Muscle of back (tissue), 13 donors: ENCODE measurements around the gene BANF1. TPM values are rescaled to one million over a fixed set of nuclear protein-coding genes. Genes with fewer than 3 reads are reported as not detected.
A peak's percentile ranks its signal among the peaks of the same experiment; 100 is the strongest.

Source experiments
- DNase-seq, 3 donors: peaks; one replicate each; pipeline versions ENCODE4 v3.0.0 to v3.0.0-alpha.2; 2013
- long read RNA-seq, 9 donors: transcript quantifications; one replicate each; lab custom pipeline, GENCODE V29; 2026
- polyA plus RNA-seq, 10 donors: library from polyadenylated mRNA; unstranded; fragments of 120-200 nt; gene quantifications; one replicate each; pipeline ENCODE4 v1.2.1, GENCODE V29; 2013; ENCODE audit not compliant: insufficient read length in 10 of 10

BANF1 gene
- polyA plus RNA-seq, result 100 to 1,000 TPM; 199 to 250 (median 215) TPM
- long read RNA-seq, donor 1, transcript BANF1-201 (3 exons, 1,155 nt), result major isoform, 117 of 149 reads
- long read RNA-seq, donor 1, partial matches to known transcripts, result 21 of 149 reads
- long read RNA-seq, donor 1, other reads (novel, unspliced or antisense), result 0 of 149 reads
- long read RNA-seq, donor 2, transcript BANF1-202 (3 exons, 946 nt), result minor isoform, 7 of 128 reads
- long read RNA-seq, donor 2, transcript BANF1-201 (3 exons, 1,155 nt), result major isoform, 102 of 128 reads
- long read RNA-seq, donor 2, partial matches to known transcripts, result 14 of 128 reads
- long read RNA-seq, donor 2, other reads (novel, unspliced or antisense), result 0 of 128 reads
- long read RNA-seq, donor 3, result 0 reads
- long read RNA-seq, donor 4, transcript BANF1-202 (3 exons, 946 nt), result minor isoform, 7 of 86 reads
- long read RNA-seq, donor 4, transcript BANF1-201 (3 exons, 1,155 nt), result major isoform, 65 of 86 reads
- long read RNA-seq, donor 4, partial matches to known transcripts, result 9 of 86 reads
- long read RNA-seq, donor 4, other reads (novel, unspliced or antisense), result 0 of 86 reads
- long read RNA-seq, donor 5, transcript BANF1-202 (3 exons, 946 nt), result minor isoform, 9 of 176 reads
- long read RNA-seq, donor 5, transcript BANF1-201 (3 exons, 1,155 nt), result major isoform, 120 of 176 reads
- long read RNA-seq, donor 5, partial matches to known transcripts, result 39 of 176 reads
- long read RNA-seq, donor 5, other reads (novel, unspliced or antisense), result 5 of 176 reads
- long read RNA-seq, donor 6, transcript BANF1-201 (3 exons, 1,155 nt), result major isoform, 121 of 151 reads
- long read RNA-seq, donor 6, transcript BANF1-202 (3 exons, 946 nt), result minor isoform, 11 of 151 reads
- long read RNA-seq, donor 6, partial matches to known transcripts, result 14 of 151 reads
- long read RNA-seq, donor 6, other reads (novel, unspliced or antisense), result 0 of 151 reads
- long read RNA-seq, donor 7, transcript BANF1-202 (3 exons, 946 nt), result minor isoform, 5 of 104 reads
- long read RNA-seq, donor 7, transcript BANF1-201 (3 exons, 1,155 nt), result major isoform, 84 of 104 reads
- long read RNA-seq, donor 7, partial matches to known transcripts, result 12 of 104 reads
- long read RNA-seq, donor 7, other reads (novel, unspliced or antisense), result 0 of 104 reads
- long read RNA-seq, donor 8, transcript BANF1-201 (3 exons, 1,155 nt), result major isoform, 72 of 87 reads
- long read RNA-seq, donor 8, partial matches to known transcripts, result 11 of 87 reads
- long read RNA-seq, donor 8, other reads (novel, unspliced or antisense), result 0 of 87 reads
- long read RNA-seq, donor 9, transcript BANF1-201 (3 exons, 1,155 nt), result major isoform, 13 of 16 reads
- long read RNA-seq, donor 9, partial matches to known transcripts, result 0 of 16 reads
- long read RNA-seq, donor 9, other reads (novel, unspliced or antisense), result 0 of 16 reads

GRCh38 chr11:66001942-66002647, at the start of gene BANF1, which contains the start of gene EIF1AD:
BANF1 (plus strand) TSS chr11:66002503; CDS start chr11:66003251, 748 bp downstream.
EIF1AD (minus strand) TSS chr11:66002157; CDS start chr11:66000389, 1,768 bp downstream.
- peak; percentile 98 to 99 (median 99) for DNase-seq

GRCh38 chr11:65953471-65953870, 48.8 kb upstream of the BANF1 start:
- DNase-seq, result no peak

GRCh38 chr11:65954771-65955170, 47.5 kb upstream of the BANF1 start:
- no peak for DNase-seq

GRCh38 chr11:65958291-65958690, 44.0 kb upstream of the BANF1 start:
- DNase-seq, result no peak

- DNase-seq, result no peak
Observed at GRCh38 chr11:65958774-65959420, 43.4 kb upstream of the BANF1 start.

GRCh38 chr11:65960824-65961266, 41.5 kb upstream of the BANF1 start:
- no peak for DNase-seq

GRCh38 chr11:65961267-65962140, 40.8 kb upstream of the BANF1 start, which contains the start of gene SART1:
SART1 (plus strand) TSS chr11:65961734; CDS start chr11:65961781, 47 bp downstream.
- peak; percentile 98 to 99 (median 99) for DNase-seq

- DNase-seq, result no peak
Observed at GRCh38 chr11:65962141-65962564, 40.1 kb upstream of the BANF1 start.

- DNase-seq, result no peak
Observed at GRCh38 chr11:65964906-65965305, 37.4 kb upstream of the BANF1 start.

GRCh38 chr11:65965986-65966762, 36.1 kb upstream of the BANF1 start:
- no peak for DNase-seq

GRCh38 chr11:65967329-65967934, 34.9 kb upstream of the BANF1 start:
- no peak for DNase-seq

GRCh38 chr11:65968600-65969482, 33.5 kb upstream of the BANF1 start:
- no peak for DNase-seq

GRCh38 chr11:65972116-65972515, 30.2 kb upstream of the BANF1 start:
- no peak for DNase-seq

- DNase-seq, result no peak
Observed at GRCh38 chr11:65973439-65974110, 28.7 kb upstream of the BANF1 start.

- no peak for DNase-seq
Observed at GRCh38 chr11:65975771-65976170, 26.5 kb upstream of the BANF1 start.
